Suppressor macrophage (primary cell): ENCODE measurements around the gene TAP2.

Experiments
- DNase-seq, 4 experiments: peaks; one replicate each; pipeline ENCODE4 v3.0.0-alpha.2; 2020 to 2022

Gene TAP2

GRCh38 chr6:32854376-32855178 is 16.0 kb upstream of the TAP2 start:
- DNase-seq = peak; percentile 38 to 67 (median 58)

GRCh38 chr6:32853541-32854375 is 15.2 kb upstream of the TAP2 start, which contains the start of the genes PSMB9 and TAP1:
Gene PSMB9, plus strand, starts transcription at chr6:32854192. Its CDS starts 38 bp downstream, at chr6:32854230.
Gene TAP1, minus strand, starts transcription at chr6:32853704. Its CDS starts 68 bp downstream, at chr6:32853636.
- peak; percentile 96 to 97 (median 96) for DNase-seq

GRCh38 chr6:32852844-32853540 is 14.5 kb upstream of the TAP2 start:
- DNase-seq = peak; percentile 62 to 87 (median 74)

- peak; percentile 16 to 45 (median 30) for DNase-seq
Observed at GRCh38 chr6:32852018-32852843, 13.7 kb upstream of the TAP2 start.

- DNase-seq = no peak
Observed at GRCh38 chr6:32851025-32851424, 12.5 kb upstream of the TAP2 start.

- DNase-seq = no peak
Observed at GRCh38 chr6:32849126-32849525, 10.6 kb upstream of the TAP2 start.

- no peak for DNase-seq
Observed at GRCh38 chr6:32847795-32848194, 9.3 kb upstream of the TAP2 start.

GRCh38 chr6:32847004-32847403 is 8.5 kb upstream of the TAP2 start:
- no peak for DNase-seq

GRCh38 chr6:32845384-32845884 is 6.9 kb upstream of the TAP2 start:
- peak; percentile 41 to 64 (median 56) for DNase-seq

GRCh38 chr6:32844839-32845383 is 6.4 kb upstream of the TAP2 start:
- no peak for DNase-seq

- peak; percentile 94 to 95 (median 94) for DNase-seq
Observed at GRCh38 chr6:32843979-32844838, 5.7 kb upstream of the TAP2 start, which contains the start of gene PSMB8. Gene PSMB8, minus strand, starts transcription at chr6:32844047. Its CDS starts 51 bp downstream, at chr6:32843996.

GRCh38 chr6:32843331-32843978 is 4.9 kb upstream of the TAP2 start:
- DNase-seq = peak in 3 of 4 experiments; percentile 15 to 24 (median 16)

GRCh38 chr6:32842690-32843089 is 4.2 kb upstream of the TAP2 start:
- DNase-seq = no peak

GRCh38 chr6:32842021-32842650 is 3.6 kb upstream of the TAP2 start:
- no peak for DNase-seq

GRCh38 chr6:32840604-32841246 is 2.2 kb upstream of the TAP2 start:
- DNase-seq = no peak

- DNase-seq = no peak
Observed at GRCh38 chr6:32839356-32839755, 817 bp upstream of the TAP2 start.

GRCh38 chr6:32837651-32838113 is 857 bp downstream of the TAP2 start:
- peak in 1 of 4 experiments; percentile 6 for DNase-seq

GRCh38 chr6:32836873-32837272 is 1.7 kb downstream of the TAP2 start:
- DNase-seq = no peak
